ENCODE data around the gene NSL1.

The NSL1 gene

GRCh38 chr1:212825798-212826452 is 34.3 kb upstream of the NSL1 start:
- no peak overlapping the region for H3K4me3 ChIP-seq (ENCODE audit: low read depth, low read length)
- TF ChIP-seq, protein P1, sequence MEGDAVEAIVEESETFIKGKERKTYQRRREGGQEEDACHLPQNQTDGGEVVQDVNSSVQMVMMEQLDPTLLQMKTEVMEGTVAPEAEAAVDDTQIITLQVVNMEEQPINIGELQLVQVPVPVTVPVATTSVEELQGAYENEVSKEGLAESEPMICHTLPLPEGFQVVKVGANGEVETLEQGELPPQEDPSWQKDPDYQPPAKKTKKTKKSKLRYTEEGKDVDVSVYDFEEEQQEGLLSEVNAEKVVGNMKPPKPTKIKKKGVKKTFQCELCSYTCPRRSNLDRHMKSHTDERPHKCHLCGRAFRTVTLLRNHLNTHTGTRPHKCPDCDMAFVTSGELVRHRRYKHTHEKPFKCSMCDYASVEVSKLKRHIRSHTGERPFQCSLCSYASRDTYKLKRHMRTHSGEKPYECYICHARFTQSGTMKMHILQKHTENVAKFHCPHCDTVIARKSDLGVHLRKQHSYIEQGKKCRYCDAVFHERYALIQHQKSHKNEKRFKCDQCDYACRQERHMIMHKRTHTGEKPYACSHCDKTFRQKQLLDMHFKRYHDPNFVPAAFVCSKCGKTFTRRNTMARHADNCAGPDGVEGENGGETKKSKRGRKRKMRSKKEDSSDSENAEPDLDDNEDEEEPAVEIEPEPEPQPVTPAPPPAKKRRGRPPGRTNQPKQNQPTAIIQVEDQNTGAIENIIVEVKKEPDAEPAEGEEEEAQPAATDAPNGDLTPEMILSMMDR (conservative IDR thresholded peaks at IDR 0.05; ENCODE audit: low read depth, low read length): no peak
- no peak for DNase-seq (ENCODE audit: low read depth)

DNA sequence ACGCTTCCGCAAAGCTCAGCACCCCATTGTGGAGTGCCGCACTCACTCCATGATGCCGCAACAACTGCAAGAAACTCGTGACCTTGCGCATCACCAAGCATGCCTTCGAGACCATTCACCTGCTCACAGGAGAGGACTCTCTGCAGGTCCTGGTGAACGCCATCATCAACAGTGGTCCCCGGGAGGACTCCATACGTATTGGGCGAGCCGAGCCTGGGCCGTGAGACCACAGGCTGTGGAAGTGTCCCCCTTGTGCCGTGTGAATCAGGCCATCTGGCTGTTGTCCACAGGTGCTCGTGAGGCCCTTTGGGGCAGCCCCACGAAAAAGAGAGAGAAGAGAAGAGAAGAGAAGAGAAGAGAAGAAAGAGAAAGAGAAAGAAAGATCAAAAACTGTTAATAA is 32.6 kb upstream of the NSL1 start:
- TF ChIP-seq, protein P1 (conservative IDR thresholded peaks at IDR 0.05; ENCODE audit: low read depth, low read length): no peak
- no peak for DNase-seq (ENCODE audit: low read depth)
- no peak overlapping the region for H3K4me3 ChIP-seq (ENCODE audit: low read depth, low read length)

GRCh38 chr1:212822956-212823355 is 31.4 kb upstream of the NSL1 start:
- H3K4me3 ChIP-seq (ENCODE audit: low read depth, low read length): no peak overlapping the region
- no peak for DNase-seq (ENCODE audit: low read depth)
- TF ChIP-seq, protein P1 (conservative IDR thresholded peaks at IDR 0.05; ENCODE audit: low read depth, low read length): no peak

DNA sequence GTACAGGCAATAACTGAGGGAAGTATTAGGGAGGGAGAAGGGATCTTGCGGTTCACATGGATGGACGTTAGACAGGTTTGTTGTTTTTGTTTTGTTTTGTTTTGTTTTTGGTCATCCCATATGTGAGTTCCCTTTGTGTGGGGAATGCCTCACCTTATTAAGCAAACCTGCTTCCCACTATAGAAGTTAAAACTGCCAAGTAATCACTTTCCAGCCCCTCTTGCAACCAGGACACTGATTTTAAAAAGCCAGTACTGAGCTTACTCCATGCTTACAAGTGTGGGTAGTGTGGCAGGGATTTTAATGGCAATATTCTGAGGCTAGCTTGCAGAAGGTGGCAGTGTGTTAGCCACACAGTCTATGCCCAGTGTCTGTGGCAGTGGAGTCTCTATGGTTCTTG is 29.4 kb upstream of the NSL1 start:
- H3K4me3 ChIP-seq (ENCODE audit: low read depth, low read length): no peak overlapping the region
- DNase-seq (ENCODE audit: low read depth): no peak
- TF ChIP-seq, protein P1 (conservative IDR thresholded peaks at IDR 0.05; ENCODE audit: low read depth, low read length): no peak

DNA sequence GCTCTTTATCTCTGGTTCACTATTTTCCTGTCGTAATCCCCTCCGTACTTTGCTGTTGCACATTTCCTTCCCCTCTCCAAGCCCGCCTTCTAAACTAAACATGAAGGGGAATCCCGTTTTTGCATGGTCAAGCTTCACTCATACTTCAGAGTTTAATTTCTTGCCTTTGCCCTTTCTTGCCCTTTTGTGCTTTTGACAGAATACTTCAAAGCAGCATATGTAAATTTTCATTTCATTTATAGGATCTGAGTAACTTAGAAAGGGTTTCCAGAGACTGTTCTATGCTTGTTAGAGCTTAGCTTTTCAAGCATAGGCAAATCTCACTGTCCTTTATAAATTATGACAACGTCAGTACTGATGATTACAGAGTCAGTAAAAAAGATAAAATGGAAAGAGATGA is 28.1 kb upstream of the NSL1 start:
- H3K4me3 ChIP-seq (ENCODE audit: low read depth, low read length): no peak overlapping the region
- TF ChIP-seq, protein P1 (conservative IDR thresholded peaks at IDR 0.05; ENCODE audit: low read depth, low read length): no peak
- peak; percentile 88 for DNase-seq (ENCODE audit: low read depth)

DNA sequence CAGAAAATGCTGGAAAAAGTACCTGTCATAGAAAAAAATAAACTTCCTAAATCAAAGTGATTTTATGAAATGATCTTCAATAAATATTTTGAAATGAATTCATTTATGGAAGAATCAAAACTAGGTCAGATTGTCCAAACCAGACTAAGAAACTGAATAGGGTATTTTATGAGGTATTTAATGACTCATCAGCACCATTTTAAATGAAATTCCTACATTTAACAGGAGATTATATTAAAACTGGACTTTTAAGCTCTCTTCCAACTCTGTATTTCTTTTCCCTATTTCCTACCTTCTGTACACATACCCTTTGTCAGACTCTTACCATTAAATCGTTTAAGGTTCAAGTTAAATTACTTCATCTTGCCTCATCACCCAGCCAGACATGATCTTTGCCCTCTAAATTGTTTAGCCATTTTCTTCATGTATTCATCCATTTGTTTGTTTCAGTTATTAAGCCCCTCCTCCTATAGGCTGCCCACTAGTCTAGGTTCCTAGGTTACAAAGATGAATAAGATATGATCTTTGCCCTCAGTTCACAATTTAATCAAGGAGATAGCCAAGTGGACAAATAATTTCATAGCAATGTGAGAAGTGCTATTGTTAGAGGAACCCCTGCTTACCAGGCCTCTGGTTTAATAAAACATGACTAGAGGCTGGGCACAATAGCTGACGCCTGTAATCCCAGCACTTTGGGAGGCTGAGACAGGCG is 25.1 kb upstream of the NSL1 start:
- TF ChIP-seq, protein P1 (conservative IDR thresholded peaks at IDR 0.05; ENCODE audit: low read depth, low read length): no peak
- DNase-seq (ENCODE audit: low read depth): peak; percentile 31

More for the DNA sequence above, 25.1 kb upstream of the NSL1 start:
- H3K4me3 ChIP-seq (ENCODE audit: low read depth, low read length): no peak overlapping the region
